UCSD-AML1 (cell line): ENCODE data around the gene IMMP2L.

ENCODE experiments used
- DNase-seq: peaks from one replicate; lab custom pipeline; 2025; ENCODE audit not compliant: unreplicated experiment; lab: John Stamatoyannopoulos, UW

IMMP2L gene

GRCh38 chr7:111051832-111052231 is 510.5 kb downstream of the IMMP2L start:
- DNase-seq: no peak

GRCh38 chr7:111050875-111051416 is 511.3 kb downstream of the IMMP2L start:
- DNase-seq: no peak

GRCh38 chr7:111049971-111050680 is 512.2 kb downstream of the IMMP2L start:
- no peak for DNase-seq

- no peak for DNase-seq
Measured at GRCh38 chr7:111047595-111047994, 514.7 kb downstream of the IMMP2L start.

GRCh38 chr7:111045449-111045848 is 516.8 kb downstream of the IMMP2L start:
- DNase-seq: no peak

GRCh38 chr7:111043561-111043960 is 518.7 kb downstream of the IMMP2L start:
- no peak for DNase-seq

- no peak for DNase-seq
Measured at GRCh38 chr7:111042842-111043241, 519.5 kb downstream of the IMMP2L start.

- DNase-seq: no peak
Measured at GRCh38 chr7:111041577-111041976, 520.7 kb downstream of the IMMP2L start.

- no peak for DNase-seq
Measured at GRCh38 chr7:111038185-111038584, 524.1 kb downstream of the IMMP2L start.

- no peak for DNase-seq
Measured at GRCh38 chr7:111031916-111032315, 530.4 kb downstream of the IMMP2L start.

- no peak for DNase-seq
Measured at GRCh38 chr7:111030336-111030735, 532.0 kb downstream of the IMMP2L start.

GRCh38 chr7:111029574-111030251 is 532.6 kb downstream of the IMMP2L start:
- no peak for DNase-seq

- DNase-seq: no peak
Measured at GRCh38 chr7:111029141-111029572, 533.1 kb downstream of the IMMP2L start.

GRCh38 chr7:111027396-111027795 is 534.9 kb downstream of the IMMP2L start:
- DNase-seq: no peak

GRCh38 chr7:111026806-111027205 is 535.5 kb downstream of the IMMP2L start:
- no peak for DNase-seq

- DNase-seq: no peak
Measured at GRCh38 chr7:111026343-111026742, 535.9 kb downstream of the IMMP2L start.

- no peak for DNase-seq
Measured at GRCh38 chr7:111025006-111025405, 537.3 kb downstream of the IMMP2L start.

GRCh38 chr7:111018960-111019736 is 543.1 kb downstream of the IMMP2L start:
- no peak for DNase-seq

- DNase-seq: no peak
Measured at GRCh38 chr7:111018447-111018846, 543.8 kb downstream of the IMMP2L start.

- DNase-seq: no peak
Measured at GRCh38 chr7:111014079-111014478, 548.2 kb downstream of the IMMP2L start.

- no peak for DNase-seq
Measured at GRCh38 chr7:111012799-111013675, 549.3 kb downstream of the IMMP2L start.
